Mesendoderm (in vitro differentiated cells): ENCODE measurements around the gene RPS6KA2.
A peak's percentile ranks its signal among the peaks of the same experiment; 100 is the strongest.

ENCODE experiments used
- DNase-seq: peaks from one replicate; pipeline ENCODE4 v3.0.0; 2013
- H2AK5ac ChIP-seq: 2 replicates; pipeline ENCODE4 v1.6.1; 2013; ENCODE audit warnings: low read length, inconsistent platforms
- H2BK120ac ChIP-seq: 2 replicates; pipeline ENCODE4 v1.6.1; 2013; ENCODE audit warnings: low read depth, mild to moderate bottlenecking, low read length, moderate library complexity, mixed read lengths
- H2BK15ac ChIP-seq: replicated peaks from 2 replicates; pipeline ENCODE4 v1.6.1; 2013; ENCODE audit warnings: low read depth, mild to moderate bottlenecking, moderate library complexity
- H2BK5ac ChIP-seq: 2 replicates; pipeline ENCODE4 v1.6.1; 2013; ENCODE audit warnings: low read length, inconsistent platforms
- H3K18ac ChIP-seq: 2 replicates; pipeline ENCODE4 v1.6.1; 2013; ENCODE audit warnings: mild to moderate bottlenecking, low read length, mixed read lengths
- H3K23ac ChIP-seq: one replicate; pipeline ENCODE4 v1.6.1; 2013; ENCODE audit warnings: low read length
- H3K27ac ChIP-seq: 2 replicates; pipeline ENCODE4 v1.5.1; 2013; ENCODE audit warnings: low read depth, mild to moderate bottlenecking, inconsistent platforms, low read length, moderate library complexity
- H3K27me3 ChIP-seq: 2 replicates; pipeline ENCODE4 v1.6.1; 2013; ENCODE audit warnings: low read length, control low read depth, mild to moderate bottlenecking, inconsistent platforms; ENCODE audit not compliant: insufficient read depth, poor library complexity
- H3K36me3 ChIP-seq: 2 replicates; pipeline ENCODE4 v1.6.1; 2013; ENCODE audit warnings: low read length, inconsistent platforms; ENCODE audit not compliant: control insufficient read depth, insufficient read depth
- H3K4ac ChIP-seq: one replicate; pipeline ENCODE4 v1.6.1; 2013; ENCODE audit warnings: low read depth, mild to moderate bottlenecking, low read length, moderate library complexity
- H3K4me1 ChIP-seq: 2 replicates; pipeline ENCODE4 v1.6.1; 2013; ENCODE audit warnings: low read depth, low read length, inconsistent platforms; ENCODE audit not compliant: control insufficient read depth
- H3K4me2 ChIP-seq: 2 replicates; pipeline ENCODE4 v1.6.1; 2013; ENCODE audit warnings: low read length
- H3K4me3 ChIP-seq: 2 replicates; pipeline ENCODE4 v1.5.1; 2013; ENCODE audit warnings: mild to moderate bottlenecking, low read length
- H3K56ac ChIP-seq: one replicate; pipeline ENCODE4 v1.6.1; 2013; ENCODE audit warnings: low read length
- H3K79me1 ChIP-seq: 2 replicates; pipeline ENCODE4 v1.6.1; 2013; ENCODE audit warnings: low read length, inconsistent platforms
- H3K79me2 ChIP-seq: 2 replicates; pipeline ENCODE4 v1.6.1; 2013; ENCODE audit warnings: mild to moderate bottlenecking, low read length; ENCODE audit not compliant: control insufficient read depth, insufficient read depth
- H3K9ac ChIP-seq: 2 replicates; pipeline ENCODE4 v1.6.1; 2013; ENCODE audit warnings: low read length, inconsistent platforms
- H4K5ac ChIP-seq: one replicate; pipeline ENCODE4 v1.6.1; 2013; ENCODE audit warnings: low read length
- H4K8ac ChIP-seq: one replicate; pipeline ENCODE4 v1.6.1; 2013; ENCODE audit warnings: low read depth, mild to moderate bottlenecking, control low read depth, low read length, moderate library complexity
- WGBS: extraction: QIAGEN DNeasy Blood & Tissue Kit; methylation state at CpG from one replicate; pipeline ENCODE4 v1.1.7; 2013; ENCODE audit warnings: low lambda C conversion rate, missing lambda C conversion rate; ENCODE audit not compliant: insufficient coverage; ENCODE audit errors: extremely low coverage; 5-methylcytosine and 5-hydroxymethylcytosine counted together

RPS6KA2 gene

GRCh38 chr6:166459906-166460305 lies 167.1 kb downstream of the RPS6KA2 start:
- DNase-seq = no peak
- no CpG with 5 or more reads among the region's 10 CpGs for WGBS
- H3K18ac ChIP-seq = no peak overlapping the region
- no peak overlapping the region for H3K4me2 ChIP-seq
- H3K4me1 ChIP-seq = no peaks in the 10 kb centered on the region
- no peak overlapping the region for H3K56ac ChIP-seq
- no peak overlapping the region for H3K9ac ChIP-seq
- no peaks in the 10 kb centered on the region for H3K79me2 ChIP-seq
- no peak overlapping the region for H2BK5ac ChIP-seq
- H2BK15ac ChIP-seq = no peak overlapping the region
- no peak overlapping the region for H3K27ac ChIP-seq
- H4K8ac ChIP-seq = no peak overlapping the region
- H3K4ac ChIP-seq = no peak overlapping the region
- no peaks in the 10 kb centered on the region for H3K27me3 ChIP-seq
- no peak overlapping the region for H3K4me3 ChIP-seq
- H3K79me1 ChIP-seq = no peaks in the 10 kb centered on the region
- no peak overlapping the region for H3K23ac ChIP-seq
- no peak overlapping the region for H2AK5ac ChIP-seq
- H4K5ac ChIP-seq = no peak overlapping the region
- H2BK120ac ChIP-seq = no peak overlapping the region
- H3K36me3 ChIP-seq = no peaks in the 10 kb centered on the region

GRCh38 chr6:166459272-166459671 lies 167.8 kb downstream of the RPS6KA2 start:
- Histone ChIP-seq H3K27me3 (no peaks in the 10 kb centered on the region), H3K4me2 (no peak overlapping the region), H3K56ac (no peak overlapping the region), H4K5ac (no peak overlapping the region), H2AK5ac (no peak overlapping the region), H3K36me3 (no peaks in the 10 kb centered on the region), H3K18ac (no peak overlapping the region), H3K4me1 (no peaks in the 10 kb centered on the region), H3K23ac (no peak overlapping the region), H2BK120ac (no peak overlapping the region), H3K79me1 (no peaks in the 10 kb centered on the region), H3K9ac (no peak overlapping the region), H2BK15ac (no peak overlapping the region), H3K79me2 (no peaks in the 10 kb centered on the region), H3K27ac (no peak overlapping the region), H3K4me3 (no peak overlapping the region), H4K8ac (no peak overlapping the region), H2BK5ac (no peak overlapping the region), H3K4ac (no peak overlapping the region)
- no peak for DNase-seq
- WGBS = no CpG with 5 or more reads among the region's 8 CpGs

- Histone ChIP-seq H3K4me3 (no peak overlapping the region), H3K36me3 (no peaks in the 10 kb centered on the region), H3K79me2 (no peaks in the 10 kb centered on the region), H3K27ac (no peak overlapping the region), H3K27me3 (no peaks in the 10 kb centered on the region), H2BK5ac (no peak overlapping the region), H4K5ac (no peak overlapping the region), H4K8ac (no peak overlapping the region), H3K23ac (no peak overlapping the region), H2BK120ac (no peak overlapping the region), H3K4ac (no peak overlapping the region), H3K18ac (no peak overlapping the region), H3K56ac (no peak overlapping the region), H3K4me2 (no peak overlapping the region), H3K4me1 (no peaks in the 10 kb centered on the region), H3K79me1 (no peaks in the 10 kb centered on the region), H2BK15ac (no peak overlapping the region), H2AK5ac (no peak overlapping the region), H3K9ac (no peak overlapping the region)
- peak; percentile 61 for DNase-seq
- whole genome bisulfite sequencing = no CpG with 5 or more reads among the region's 6 CpGs
These were observed 170.5 kb downstream of the RPS6KA2 start for GRCh38 chr6:166456395-166457156.

- H4K8ac ChIP-seq = no peak overlapping the region
- H2BK15ac ChIP-seq = no peak overlapping the region
- no peak overlapping the region for H3K4me2 ChIP-seq
- no peak overlapping the region for H2BK120ac ChIP-seq
- no peak overlapping the region for H3K23ac ChIP-seq
- no peak overlapping the region for H3K4me3 ChIP-seq
- no peak overlapping the region for H3K18ac ChIP-seq
- H3K36me3 ChIP-seq = no peaks in the 10 kb centered on the region
- H3K56ac ChIP-seq = no peak overlapping the region
- H3K9ac ChIP-seq = no peak overlapping the region
- H3K4me1 ChIP-seq = no peaks in the 10 kb centered on the region
- H2AK5ac ChIP-seq = no peak overlapping the region
- no peaks in the 10 kb centered on the region for H3K79me2 ChIP-seq
- H4K5ac ChIP-seq = no peak overlapping the region
- H2BK5ac ChIP-seq = no peak overlapping the region
- H3K27me3 ChIP-seq = no peaks in the 10 kb centered on the region
- no peak for DNase-seq
- no peaks in the 10 kb centered on the region for H3K79me1 ChIP-seq
- H3K4ac ChIP-seq = no peak overlapping the region
- WGBS = no CpG with 5 or more reads among the region's 25 CpGs
- no peak overlapping the region for H3K27ac ChIP-seq
These were observed 172.1 kb downstream of the RPS6KA2 start for GRCh38 chr6:166454692-166455515.

- Histone ChIP-seq H2BK15ac (no peak overlapping the region), H3K27me3 (no peaks in the 10 kb centered on the region), H3K4ac (no peak overlapping the region), H3K4me3 (no peak overlapping the region), H3K9ac (no peak overlapping the region), H4K5ac (no peak overlapping the region), H3K23ac (no peak overlapping the region), H3K36me3 (no peaks in the 10 kb centered on the region), H3K4me2 (no peak overlapping the region), H3K79me1 (no peaks in the 10 kb centered on the region), H3K4me1 (no peaks in the 10 kb centered on the region), H2BK120ac (no peak overlapping the region), H2AK5ac (no peak overlapping the region), H4K8ac (no peak overlapping the region), H3K27ac (no peak overlapping the region), H3K18ac (no peak overlapping the region), H3K56ac (no peak overlapping the region), H2BK5ac (no peak overlapping the region), H3K79me2 (no peaks in the 10 kb centered on the region)
- no CpG with 5 or more reads among the region's 7 CpGs for WGBS
- DNase-seq = no peak
These were observed 173.4 kb downstream of the RPS6KA2 start for GRCh38 chr6:166453651-166454050.
